GM12875 (cell line): ENCODE results near the gene LDHAL6A.
A peak's percentile ranks its signal among the peaks of the same experiment; 100 is the strongest.

Experiments used
- H3K4me3 ChIP-seq: one replicate; pipeline ENCODE4 v1.5.1; 2011; ENCODE audit warnings: low read depth, low read length, control low read depth
- TF ChIP-seq, protein P1 (sequence below): IDR thresholded peaks from 2 replicates; pipeline ENCODE4 v1.5.1; 2011; ENCODE audit warnings: low read depth, mild to moderate bottlenecking, control low read depth, inconsistent platforms, low read length, moderate library complexity, borderline replicate concordance; ENCODE audit not compliant: insufficient read depth

The LDHAL6A gene

GRCh38 chr11:18495703-18496102, 40.0 kb downstream of the LDHAL6A start:
- TF ChIP-seq, protein P1, sequence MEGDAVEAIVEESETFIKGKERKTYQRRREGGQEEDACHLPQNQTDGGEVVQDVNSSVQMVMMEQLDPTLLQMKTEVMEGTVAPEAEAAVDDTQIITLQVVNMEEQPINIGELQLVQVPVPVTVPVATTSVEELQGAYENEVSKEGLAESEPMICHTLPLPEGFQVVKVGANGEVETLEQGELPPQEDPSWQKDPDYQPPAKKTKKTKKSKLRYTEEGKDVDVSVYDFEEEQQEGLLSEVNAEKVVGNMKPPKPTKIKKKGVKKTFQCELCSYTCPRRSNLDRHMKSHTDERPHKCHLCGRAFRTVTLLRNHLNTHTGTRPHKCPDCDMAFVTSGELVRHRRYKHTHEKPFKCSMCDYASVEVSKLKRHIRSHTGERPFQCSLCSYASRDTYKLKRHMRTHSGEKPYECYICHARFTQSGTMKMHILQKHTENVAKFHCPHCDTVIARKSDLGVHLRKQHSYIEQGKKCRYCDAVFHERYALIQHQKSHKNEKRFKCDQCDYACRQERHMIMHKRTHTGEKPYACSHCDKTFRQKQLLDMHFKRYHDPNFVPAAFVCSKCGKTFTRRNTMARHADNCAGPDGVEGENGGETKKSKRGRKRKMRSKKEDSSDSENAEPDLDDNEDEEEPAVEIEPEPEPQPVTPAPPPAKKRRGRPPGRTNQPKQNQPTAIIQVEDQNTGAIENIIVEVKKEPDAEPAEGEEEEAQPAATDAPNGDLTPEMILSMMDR: no peak
- no peak overlapping the region for H3K4me3 ChIP-seq

- TF ChIP-seq, protein P1: no peak
- no peak overlapping the region for H3K4me3 ChIP-seq
Observed at GRCh38 chr11:18498039-18498438, 42.4 kb downstream of the LDHAL6A start.

DNA sequence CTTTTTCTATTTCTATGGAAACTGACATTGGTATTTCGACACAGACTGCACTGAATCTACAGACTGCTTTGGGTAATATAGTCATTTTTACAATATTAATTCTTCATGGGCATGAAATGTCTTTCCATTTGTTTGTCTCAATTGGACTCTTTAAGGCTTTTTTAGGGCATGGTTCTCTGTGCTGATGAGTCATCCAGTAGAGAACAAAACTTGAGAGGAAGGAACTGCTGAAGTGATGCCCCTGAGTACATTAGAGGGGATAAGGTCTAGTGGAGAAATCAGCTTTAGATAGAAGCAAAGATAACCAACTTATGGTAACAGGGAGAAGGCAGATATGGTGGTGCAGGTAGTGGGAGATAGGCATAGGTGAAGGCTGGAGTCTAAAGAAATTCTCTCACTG, 46.0 kb downstream of the LDHAL6A start:
- TF ChIP-seq, protein P1: no peak
- H3K4me3 ChIP-seq: no peak overlapping the region

- H3K4me3 ChIP-seq: no peak overlapping the region
- TF ChIP-seq, protein P1: no peak
Observed at GRCh38 chr11:18502352-18502751, 46.7 kb downstream of the LDHAL6A start.

DNA sequence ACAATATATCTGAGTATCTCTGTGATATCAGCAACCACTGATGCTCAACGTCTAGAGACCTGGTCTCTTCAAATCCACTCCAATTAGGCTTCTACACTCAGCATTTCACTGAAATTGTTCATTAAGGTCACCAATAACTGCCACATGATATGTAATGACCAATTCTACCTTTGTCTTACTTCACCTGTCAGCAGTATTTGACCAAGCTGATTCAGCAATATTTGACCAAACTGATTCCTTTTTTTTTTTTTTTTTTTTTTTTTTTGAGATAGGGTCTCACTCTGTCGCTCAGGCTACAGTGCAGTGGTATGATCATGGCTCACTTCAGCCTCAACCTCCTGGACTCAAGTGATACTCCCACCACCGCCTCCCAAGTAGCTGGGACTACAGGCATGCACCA, 65.5 kb downstream of the LDHAL6A start:
- H3K4me3 ChIP-seq: no peak overlapping the region
- TF ChIP-seq, protein P1: no peak

DNA sequence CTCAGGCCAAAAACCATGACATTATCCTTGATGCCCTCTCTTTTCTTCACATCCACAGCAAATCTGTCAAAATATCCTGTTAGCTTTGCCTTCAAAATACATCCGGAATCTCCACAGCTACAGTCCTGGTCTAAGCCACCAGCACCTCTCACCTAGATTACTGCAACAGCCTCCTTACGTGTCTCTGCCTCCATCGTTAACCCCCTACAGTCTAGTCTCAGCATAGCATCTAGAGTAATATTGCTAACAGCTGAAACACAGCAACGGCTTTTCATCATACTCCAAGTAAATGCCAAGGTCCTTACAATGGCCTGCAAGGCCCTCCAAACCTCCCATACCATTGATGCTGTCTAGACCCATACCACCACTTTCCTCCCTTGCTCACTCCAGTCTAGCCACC, 66.7 kb downstream of the LDHAL6A start:
- TF ChIP-seq, protein P1: peak; percentile 23; the same call in 1 of the 2 replicates
- no peak overlapping the region for H3K4me3 ChIP-seq

DNA sequence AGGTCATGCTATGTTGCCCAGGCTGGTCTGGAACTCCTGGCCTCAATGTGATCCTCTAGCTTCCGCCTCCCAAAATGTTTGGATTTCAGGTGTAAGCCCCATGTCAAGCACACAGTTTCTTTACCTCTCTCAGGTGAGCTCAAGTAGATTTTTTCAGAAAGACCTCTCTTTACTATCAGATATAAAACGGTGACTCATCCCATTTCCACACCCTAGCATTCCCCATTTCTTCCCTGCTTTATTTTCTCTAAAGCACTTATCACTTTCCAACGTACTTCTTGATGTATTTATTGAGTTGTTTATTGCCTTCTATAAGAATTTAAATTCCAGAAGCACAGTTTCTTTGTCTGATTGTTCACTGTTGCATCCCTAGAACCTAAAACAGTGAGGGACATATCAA, 67.4 kb downstream of the LDHAL6A start:
- TF ChIP-seq, protein P1: no peak
- no peak overlapping the region for H3K4me3 ChIP-seq
